Osteocyte (in vitro differentiated cells): ENCODE results near the gene FAM32A. TPM values are rescaled to one million over a fixed set of nuclear protein-coding genes. Genes with fewer than 3 reads are reported as not detected.
A peak's percentile ranks its signal among the peaks of the same experiment; 100 is the strongest.

Source experiments
- DNase-seq: peaks from one replicate; pipeline ENCODE4 v3.0.0; 2021; ENCODE audit warnings: mixed read lengths; ENCODE audit not compliant: unreplicated experiment; ENCODE audit errors: extremely low spot score
- H3K27ac Mint-ChIP-seq: one replicate; pipeline ENCODE4 v1.8.0; 2021; ENCODE audit warnings: mild to moderate bottlenecking, mixed read lengths; ENCODE audit not compliant: unreplicated experiment
- H3K27me3 Mint-ChIP-seq: one replicate; pipeline ENCODE4 v1.8.0; 2021; ENCODE audit warnings: mixed read lengths; ENCODE audit not compliant: unreplicated experiment
- H3K36me3 Mint-ChIP-seq: one replicate; pipeline ENCODE4 v1.8.0; 2021; ENCODE audit warnings: mixed read lengths; ENCODE audit not compliant: unreplicated experiment
- H3K4me1 Mint-ChIP-seq: one replicate; pipeline ENCODE4 v1.8.0; 2021; ENCODE audit warnings: mixed read lengths; ENCODE audit not compliant: unreplicated experiment
- H3K4me3 Mint-ChIP-seq: one replicate; pipeline ENCODE4 v1.8.0; 2021; ENCODE audit warnings: mild to moderate bottlenecking, moderate library complexity, mixed read lengths; ENCODE audit not compliant: unreplicated experiment
- H3K9me3 Mint-ChIP-seq: one replicate; pipeline ENCODE4 v1.8.0; 2021; ENCODE audit warnings: mixed read lengths; ENCODE audit not compliant: unreplicated experiment
- CTCF ChIP-seq: fragments of 200-600 bp; sonication (generic); IDR thresholded peaks from 2 replicates; pipeline ENCODE4 v1.5.0; 2021; ENCODE audit warnings: antibody characterized with exemption, mild to moderate bottlenecking, moderate library complexity
- total RNA-seq: library from RNA; stranded (reverse); gene quantifications from 2 replicates; pipeline ENCODE4 v1.2.1, GENCODE V29; 2021

Gene FAM32A
- total RNA-seq, 1 donor from 2014 or later = 78.8 TPM

- H3K27me3 Mint-ChIP-seq = no peaks in the 10 kb centered on the region
- no peak overlapping the region for H3K27ac Mint-ChIP-seq
- no peak for TF ChIP-seq CTCF
- H3K4me1 Mint-ChIP-seq = no peaks in the 10 kb centered on the region
- H3K4me3 Mint-ChIP-seq = no peak overlapping the region
- H3K9me3 Mint-ChIP-seq = no peaks in the 10 kb centered on the region
- no peak for DNase-seq
- peaks cover 58% of the 10 kb centered on the region for H3K36me3 Mint-ChIP-seq
Observed at GRCh38 chr19:16208064-16208759, 23.0 kb downstream of the FAM32A start.

- Mint-ChIP-seq H3K4me3 (no peak overlapping the region), H3K36me3 (peaks cover 56% of the 10 kb centered on the region), H3K4me1 (no peaks in the 10 kb centered on the region), H3K9me3 (no peaks in the 10 kb centered on the region), H3K27me3 (no peaks in the 10 kb centered on the region), H3K27ac (no peak overlapping the region)
- no peak for TF ChIP-seq CTCF
- DNase-seq = no peak
Observed at GRCh38 chr19:16208847-16209665, 23.8 kb downstream of the FAM32A start.

- Mint-ChIP-seq H3K4me3 (no peak overlapping the region), H3K36me3 (peaks cover 59% of the 10 kb centered on the region)
- TF ChIP-seq CTCF = no peak
Observed at GRCh38 chr19:16210168-16210567, 25.0 kb downstream of the FAM32A start.

GRCh38 chr19:16213076-16213475 is 27.9 kb downstream of the FAM32A start:
- no peak for TF ChIP-seq CTCF
- Mint-ChIP-seq H3K4me3 (no peak overlapping the region), H3K27ac (peak overlapping the region; percentile 25), H3K27me3 (no peaks in the 10 kb centered on the region), H3K4me1 (no peaks in the 10 kb centered on the region), H3K9me3 (no peaks in the 10 kb centered on the region), H3K36me3 (peaks cover 71% of the 10 kb centered on the region)
- DNase-seq = no peak

More at GRCh38 chr19:16210168-16210567, 25.0 kb downstream of the FAM32A start:
- no peak for DNase-seq
- Mint-ChIP-seq H3K9me3 (no peaks in the 10 kb centered on the region), H3K27me3 (no peaks in the 10 kb centered on the region), H3K27ac (no peak overlapping the region), H3K4me1 (no peaks in the 10 kb centered on the region)
